Anterior cingulate cortex (tissue), 58 donors: Measurements from ENCODE around the gene C16orf92.
A peak's percentile ranks its signal among the peaks of the same experiment; 100 is the strongest.

Source experiments
- DNase-seq, 58 donors: peaks; one replicate each; lab custom pipeline; 2025; lab: John Stamatoyannopoulos, UW

C16orf92 gene

DNA sequence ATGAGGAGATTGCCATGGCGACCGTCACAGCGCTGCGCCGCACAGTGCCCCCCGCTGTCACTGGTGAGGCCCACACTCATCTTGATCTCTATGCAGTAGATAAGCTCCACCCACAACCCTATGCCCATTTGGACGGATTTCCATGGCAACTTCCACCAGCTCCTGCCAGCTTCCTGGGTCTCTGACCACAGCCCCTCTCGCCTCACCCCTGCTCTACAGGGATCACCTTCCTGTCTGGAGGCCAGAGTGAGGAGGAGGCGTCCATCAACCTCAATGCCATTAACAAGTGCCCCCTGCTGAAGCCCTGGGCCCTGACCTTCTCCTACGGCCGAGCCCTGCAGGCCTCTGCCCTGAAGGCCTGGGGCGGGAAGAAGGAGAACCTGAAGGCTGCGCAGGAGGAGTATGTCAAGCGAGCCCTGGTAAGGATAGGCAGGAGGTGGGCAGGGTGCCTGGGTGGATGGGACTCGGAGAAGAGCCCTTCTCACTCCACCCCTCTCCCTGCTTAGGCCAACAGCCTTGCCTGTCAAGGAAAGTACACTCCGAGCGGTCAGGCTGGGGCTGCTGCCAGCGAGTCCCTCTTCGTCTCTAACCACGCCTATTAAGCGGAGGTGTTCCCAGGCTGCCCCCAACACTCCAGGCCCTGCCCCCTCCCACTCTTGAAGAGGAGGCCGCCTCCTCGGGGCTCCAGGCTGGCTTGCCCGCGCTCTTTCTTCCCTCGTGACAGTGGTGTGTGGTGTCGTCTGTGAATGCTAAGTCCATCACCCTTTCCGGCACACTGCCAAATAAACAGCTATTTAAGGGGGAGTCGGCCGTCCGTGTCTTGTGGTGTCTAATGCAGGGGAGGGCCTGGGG lies 46.8 kb downstream of the C16orf92 start:
- peak in 20 of 58 donors; percentile 6 to 53 (median 32) for DNase-seq

DNA sequence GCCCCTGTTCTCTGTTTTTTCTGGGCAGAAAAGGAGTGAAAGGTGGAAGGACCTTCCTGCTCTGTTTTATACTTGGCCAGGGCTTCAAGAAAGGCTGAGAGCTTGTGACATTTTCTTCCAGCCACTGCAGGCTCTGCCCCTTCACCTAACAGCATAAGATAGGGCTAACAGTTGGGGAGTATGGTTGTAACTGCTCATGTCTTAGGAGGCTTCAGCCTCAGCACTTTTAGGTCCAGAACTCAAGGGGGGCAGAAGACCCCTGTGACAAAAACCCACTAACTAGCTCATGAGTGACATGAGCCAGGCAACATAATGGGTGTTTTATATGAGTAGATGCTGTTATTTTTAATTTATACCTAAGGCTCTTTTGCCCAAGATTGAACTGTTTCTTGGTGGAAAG lies 47.5 kb downstream of the C16orf92 start:
- no peak for DNase-seq
